DMS114 treated with DMSO at 0.1 percent for 48 hours (cell line): ENCODE data around the gene TNKS2.
"Not testable (repeated sequence)": the region's sequence is repeated elsewhere in the genome, so short reads cannot be mapped to it uniquely, and the experiment has no call there.

Source experiments
- DNase-seq: peaks from one replicate; lab custom pipeline; 2025; ENCODE audit not compliant: unreplicated experiment; lab: John Stamatoyannopoulos, UW

TNKS2 gene

DNA sequence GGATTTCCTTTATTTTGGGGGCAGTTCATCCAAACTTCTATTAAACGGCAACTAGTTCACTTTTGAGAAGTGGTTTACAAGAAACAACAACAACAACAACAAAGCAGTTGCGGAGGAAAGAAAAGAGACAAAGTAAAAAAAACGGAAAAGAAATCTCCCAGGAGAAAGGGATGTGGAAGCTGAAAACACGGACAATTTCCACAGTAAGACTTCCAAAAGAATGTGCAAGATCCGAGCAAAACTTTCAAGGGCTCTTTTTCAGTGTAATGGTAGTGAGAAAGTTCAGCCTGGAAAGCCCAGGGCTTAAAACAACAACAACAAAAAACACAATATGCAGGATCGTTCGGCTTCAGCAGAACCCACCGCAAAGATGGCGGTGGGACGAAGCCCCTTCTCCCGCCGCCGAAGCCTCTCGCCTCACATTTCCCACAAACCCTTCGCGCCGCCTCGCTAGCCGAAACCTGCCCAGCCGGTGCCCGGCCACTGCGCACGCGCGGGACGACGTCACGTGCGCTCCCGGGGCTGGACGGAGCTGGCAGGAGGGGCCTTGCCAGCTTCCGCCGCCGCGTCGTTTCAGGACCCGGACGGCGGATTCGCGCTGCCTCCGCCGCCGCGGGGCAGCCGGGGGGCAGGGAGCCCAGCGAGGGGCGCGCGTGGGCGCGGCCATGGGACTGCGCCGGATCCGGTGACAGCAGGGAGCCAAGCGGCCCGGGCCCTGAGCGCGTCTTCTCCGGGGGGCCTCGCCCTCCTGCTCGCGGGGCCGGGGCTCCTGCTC lies at the start of gene TNKS2:
TSS of gene TNKS2 (plus strand) at position 553 of the 775 bp plus-strand sequence. CDS start 265 bp downstream, outside the sequence.
- DNase-seq, result peak; percentile 92

- not testable (repeated sequence) for DNase-seq
These were observed 48.6 kb upstream of the TNKS2 start for GRCh38 chr10:91749592-91749991.

DNA sequence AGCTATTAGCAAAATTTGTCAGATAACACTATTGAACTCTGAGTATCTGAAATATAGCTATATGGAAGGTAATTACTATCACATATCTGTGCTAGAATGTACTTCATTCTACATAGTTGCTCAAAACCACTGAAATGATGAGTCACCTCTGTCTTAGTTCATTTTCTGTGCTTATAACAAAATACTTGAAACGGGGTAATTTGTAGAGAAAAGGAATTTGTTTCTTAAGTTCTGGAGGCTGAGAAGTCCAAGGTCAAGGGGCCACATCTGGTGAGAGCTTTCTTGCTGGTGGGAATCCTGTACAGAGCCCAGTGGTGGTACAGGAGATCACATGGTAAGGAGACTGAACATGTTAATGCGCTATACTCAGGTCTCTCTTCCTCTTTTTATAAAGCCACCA lies 41.9 kb upstream of the TNKS2 start:
- no peak for DNase-seq

- DNase-seq, result peak; percentile 80
These were observed 39.7 kb upstream of the TNKS2 start for GRCh38 chr10:91758303-91759146.

DNA sequence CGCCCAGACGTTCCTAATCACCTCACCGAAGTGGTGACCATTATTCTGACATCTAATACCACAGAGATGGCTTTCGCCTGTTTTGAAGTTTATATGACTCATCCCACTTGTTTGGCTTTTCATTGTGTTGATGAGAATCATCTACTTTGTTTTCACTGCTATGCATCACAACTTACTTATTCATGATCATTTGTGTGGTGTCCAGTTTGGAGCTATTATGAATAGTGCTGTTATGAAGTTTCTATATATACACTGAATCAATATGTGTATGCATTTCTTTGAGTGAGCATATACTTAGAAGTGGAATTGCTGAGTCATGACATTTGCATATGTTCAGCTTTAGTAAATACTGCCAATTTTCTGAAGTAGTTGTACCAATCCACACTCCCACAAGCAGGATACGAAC lies 38.6 kb upstream of the TNKS2 start:
- no peak for DNase-seq

DNA sequence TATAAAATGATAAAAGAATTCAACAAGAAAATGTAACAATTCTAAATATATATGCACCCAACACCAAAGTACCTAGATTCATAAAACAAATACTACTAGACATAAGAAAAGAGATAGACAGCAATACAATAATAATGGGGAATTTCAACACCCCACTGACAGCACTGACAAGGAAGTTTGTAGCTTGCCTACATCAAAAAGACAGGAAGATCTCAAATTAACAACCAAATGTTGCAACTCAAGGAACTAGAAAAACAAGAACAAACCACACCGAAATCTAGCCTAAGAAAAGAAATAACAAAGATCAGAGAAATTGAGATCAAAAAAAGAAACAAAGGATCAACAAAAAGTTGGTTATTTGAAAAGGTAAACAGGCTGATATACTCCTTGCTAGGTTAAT lies 36.5 kb upstream of the TNKS2 start:
- DNase-seq, result no peak

- no peak for DNase-seq
These were observed 35.3 kb upstream of the TNKS2 start for GRCh38 chr10:91762878-91763277.

DNA sequence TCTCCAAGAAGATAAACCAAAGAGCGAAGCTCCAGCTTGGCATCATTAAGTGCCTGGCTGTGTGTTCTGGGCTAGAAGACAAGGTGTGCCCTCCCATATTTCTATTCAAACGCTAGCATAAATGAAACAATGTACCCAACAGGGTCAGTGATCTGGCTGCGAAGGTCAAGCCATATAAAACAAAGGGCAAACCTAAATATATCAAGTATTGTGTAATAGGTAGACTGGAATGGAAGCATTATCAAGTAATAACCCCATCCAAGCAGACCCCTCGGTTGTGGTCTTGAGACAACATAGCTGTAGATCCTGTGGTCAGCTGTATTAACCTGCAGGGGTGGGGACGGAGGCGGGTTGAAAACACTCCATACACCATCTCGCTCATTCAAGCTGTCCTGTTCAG lies 31.6 kb upstream of the TNKS2 start:
- DNase-seq, result no peak

DNA sequence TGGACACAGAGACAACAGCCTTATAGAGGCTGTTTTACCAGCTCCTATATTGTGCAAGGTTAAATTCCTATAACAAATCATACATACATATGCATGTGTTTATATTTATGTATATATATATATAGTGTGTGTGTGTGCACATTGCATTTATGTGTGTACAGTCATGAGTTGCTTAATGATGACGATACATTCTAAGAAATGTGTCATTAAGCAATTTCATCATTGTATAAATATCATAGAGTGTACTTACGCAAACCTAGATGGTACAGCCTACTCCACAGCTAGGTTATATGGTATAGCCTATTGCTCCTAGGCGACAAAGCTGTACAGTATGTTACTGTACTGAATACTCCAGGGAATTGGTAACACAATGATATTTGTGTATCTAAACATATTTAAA lies 30.1 kb upstream of the TNKS2 start:
- DNase-seq, result no peak

DNA sequence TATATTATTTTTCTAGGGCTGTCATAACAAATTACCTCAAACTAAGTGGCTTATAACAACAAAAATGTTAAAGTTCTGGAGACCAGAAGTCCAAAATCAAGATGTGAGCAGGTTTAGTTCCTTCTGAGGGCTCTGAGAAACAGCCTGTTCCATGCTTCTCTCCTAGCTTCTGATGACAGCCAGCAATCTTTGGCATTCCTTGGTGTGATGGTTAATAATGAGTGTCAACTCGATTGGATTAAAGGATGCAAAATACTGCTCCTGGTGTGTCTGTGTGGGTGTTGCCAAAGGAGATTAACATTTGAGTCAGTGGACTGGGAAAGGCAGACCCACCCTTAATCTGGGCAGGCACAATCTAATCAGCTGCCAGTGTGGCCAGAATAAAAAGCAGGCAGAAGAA lies 26.3 kb upstream of the TNKS2 start:
- DNase-seq, result no peak

GRCh38 chr10:91772461-91772860 lies 25.8 kb upstream of the TNKS2 start:
- no peak for DNase-seq

DNA sequence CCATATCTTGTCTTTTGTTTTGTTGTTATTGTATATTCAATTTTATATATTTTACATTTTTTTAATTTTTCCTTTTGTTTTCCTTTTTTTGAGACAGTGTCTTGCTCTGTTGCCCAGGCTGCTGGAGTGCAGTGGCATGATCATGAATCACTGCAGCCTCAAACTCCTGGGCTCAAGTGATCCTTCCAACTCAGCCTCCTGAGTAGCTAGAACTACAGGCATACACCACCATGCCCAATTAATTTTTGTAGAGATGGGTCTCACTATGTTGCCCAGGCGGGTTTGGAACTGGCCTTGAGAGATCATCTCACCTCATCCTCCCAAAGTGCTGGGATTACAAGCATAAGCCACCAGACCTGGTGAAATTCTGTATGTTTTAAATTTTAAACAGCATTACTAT lies 25.4 kb upstream of the TNKS2 start:
- DNase-seq, result no peak

- DNase-seq, result no peak
These were observed 23.7 kb upstream of the TNKS2 start for GRCh38 chr10:91774571-91774970.

DNA sequence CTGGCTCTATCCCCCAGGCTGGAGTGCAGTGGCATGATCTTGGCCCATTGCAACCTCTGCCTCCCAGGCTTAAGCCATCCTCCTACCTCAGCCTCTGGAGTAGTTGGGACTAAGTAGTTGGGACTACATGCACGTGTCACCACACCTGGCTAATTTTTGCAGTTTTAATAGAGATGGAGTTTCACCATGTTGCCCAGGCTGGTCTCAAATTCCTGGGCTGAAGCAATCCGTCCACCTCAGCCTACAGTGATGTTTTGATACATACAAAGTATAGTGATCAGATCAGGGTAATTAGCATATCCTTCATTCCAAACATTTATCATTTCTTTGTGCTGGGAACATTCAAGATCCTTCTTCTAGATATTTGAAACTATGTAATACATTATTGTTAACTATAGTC lies 22.5 kb upstream of the TNKS2 start:
- DNase-seq, result no peak

- no peak for DNase-seq
These were observed 22.0 kb upstream of the TNKS2 start for GRCh38 chr10:91776266-91776665.

DNA sequence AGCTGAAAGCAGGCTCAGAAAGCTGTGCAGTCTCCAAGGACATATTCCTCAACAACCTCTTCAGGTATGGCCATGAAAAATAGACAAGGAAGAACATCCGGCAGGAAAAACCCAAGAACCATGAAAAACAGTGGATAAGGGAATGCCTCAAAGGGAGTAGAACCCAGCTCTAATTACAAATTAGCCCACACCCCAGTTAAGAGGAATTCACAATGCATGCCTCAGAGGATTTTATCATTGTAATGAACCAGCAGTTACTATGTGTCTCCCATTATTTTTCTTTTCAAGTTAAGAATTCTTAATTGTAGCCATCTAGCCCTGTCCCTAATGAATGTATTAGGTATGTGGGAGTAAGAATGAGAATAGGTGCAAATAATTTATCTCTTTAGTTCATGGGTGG lies 19.7 kb upstream of the TNKS2 start:
- DNase-seq, result no peak

DNA sequence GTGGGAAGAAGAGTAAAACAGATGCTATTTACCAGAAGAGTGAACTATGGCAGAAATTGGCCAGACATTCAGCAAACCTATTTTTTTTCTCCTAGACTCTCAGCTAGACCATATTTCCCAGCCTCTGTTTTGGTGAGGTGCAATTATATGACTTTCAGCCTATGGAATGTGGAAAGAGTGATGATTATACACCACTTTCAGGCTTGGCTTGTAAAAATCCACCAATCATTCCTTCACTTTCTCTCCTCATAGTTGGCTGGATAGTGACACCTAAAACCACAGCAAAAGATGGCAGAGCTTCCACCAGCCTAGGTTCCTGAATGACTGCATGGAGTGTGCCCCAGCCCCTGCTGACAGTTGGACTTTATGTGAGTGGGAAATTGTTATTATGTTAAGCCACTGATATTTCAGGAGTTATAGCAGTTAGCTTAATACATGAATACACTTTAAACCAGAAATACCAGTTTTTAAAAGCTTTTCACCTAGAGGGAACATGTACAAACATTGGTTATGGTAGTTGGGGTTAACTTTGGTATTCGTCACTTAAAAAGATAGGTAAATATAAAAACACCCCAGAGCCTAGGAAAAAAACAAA lies 19.1 kb upstream of the TNKS2 start:
- no peak for DNase-seq

DNA sequence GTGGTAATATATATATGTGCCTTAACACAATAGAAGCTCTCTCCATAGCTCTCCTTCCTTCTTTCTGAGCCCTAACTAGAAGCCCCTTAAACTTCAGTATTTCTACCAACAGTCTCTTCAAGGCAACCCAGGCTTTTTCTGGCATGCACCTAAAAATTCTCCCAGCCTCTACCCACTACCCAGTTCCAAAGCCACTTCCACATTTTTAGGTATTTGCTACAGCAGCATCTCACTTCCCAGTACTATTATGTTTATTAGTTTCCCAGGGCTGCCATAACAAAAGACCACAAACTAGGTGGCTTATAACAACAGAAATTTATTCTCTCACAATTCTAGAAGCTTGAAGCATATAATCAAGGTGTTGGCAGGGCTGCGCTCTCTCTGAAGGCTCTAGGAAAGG lies 15.7 kb upstream of the TNKS2 start:
- DNase-seq, result no peak

GRCh38 chr10:91785830-91786229 lies 12.4 kb upstream of the TNKS2 start:
- DNase-seq, result no peak

- no peak for DNase-seq
These were observed 11.0 kb upstream of the TNKS2 start for GRCh38 chr10:91787258-91787657.

- DNase-seq, result no peak
These were observed 10.4 kb upstream of the TNKS2 start for GRCh38 chr10:91787810-91788209.

GRCh38 chr10:91788527-91788926 lies 9.7 kb upstream of the TNKS2 start:
- DNase-seq, result no peak
